Right renal cortex interstitium (tissue), 3 donors: ENCODE data around the gene CRACR2B. TPM values are rescaled to one million over a fixed set of nuclear protein-coding genes. Genes with fewer than 3 reads are reported as not detected.

Experiments
- DNase-seq, 3 donors: peaks; one replicate each; pipeline ENCODE4 v3.0.0-alpha.2; 2013; ENCODE audit warnings: low read depth in 3 of 3, low spot score in 2 of 3
- polyA plus RNA-seq, 3 donors: library from polyadenylated mRNA; unstranded; fragments of 120-200 nt; gene quantifications; one replicate each; pipeline ENCODE4 v1.2.1, GENCODE V29; 2013; ENCODE audit not compliant: insufficient read length in 3 of 3

The CRACR2B gene
- polyA plus RNA-seq, 3 donors, result 9.1 to 12.0 (median 9.7) TPM

GRCh38 chr11:825366-826226, 2.1 kb upstream of the CRACR2B start:
- no peak for DNase-seq

- DNase-seq, result no peak
Observed at GRCh38 chr11:826227-826621, 1.5 kb upstream of the CRACR2B start.

- DNase-seq, result no peak
Observed at GRCh38 chr11:826836-827145, 928 bp upstream of the CRACR2B start.

- no peak for DNase-seq
Observed at GRCh38 chr11:827146-827896, 398 bp upstream of the CRACR2B start.

GRCh38 chr11:828506-829175, 922 bp downstream of the CRACR2B start:
- DNase-seq, result no peak

- DNase-seq, result no peak
Observed at GRCh38 chr11:829176-829846, 1.6 kb downstream of the CRACR2B start.

- no peak for DNase-seq
Observed at GRCh38 chr11:829847-830294, 2.2 kb downstream of the CRACR2B start.

- DNase-seq, result no peak
Observed at GRCh38 chr11:830295-831117, 2.8 kb downstream of the CRACR2B start.

- no peak for DNase-seq
Observed at GRCh38 chr11:831118-831864, 3.6 kb downstream of the CRACR2B start.

GRCh38 chr11:831961-832528, 4.3 kb downstream of the CRACR2B start:
- no peak for DNase-seq

- no peak for DNase-seq
Observed at GRCh38 chr11:832529-833113, 4.9 kb downstream of the CRACR2B start, which contains the start of gene CD151. CD151 (plus strand) TSS chr11:832952; CDS start chr11:836070, 3,118 bp downstream.

GRCh38 chr11:833114-833791, 5.5 kb downstream of the CRACR2B start:
- no peak for DNase-seq

- no peak for DNase-seq
Observed at GRCh38 chr11:833849-834311, 6.2 kb downstream of the CRACR2B start.

GRCh38 chr11:834371-835316, 6.9 kb downstream of the CRACR2B start:
- DNase-seq, result no peak

GRCh38 chr11:836274-836673, 8.6 kb downstream of the CRACR2B start:
- DNase-seq, result no peak

GRCh38 chr11:836700-837099, 9.0 kb downstream of the CRACR2B start:
- DNase-seq, result no peak
